Central memory CD8-positive, alpha-beta T cell (primary cell): ENCODE measurements around the gene SDHA.
A peak's percentile ranks its signal among the peaks of the same experiment; 100 is the strongest.
"Not testable (repeated sequence)": the region's sequence is repeated elsewhere in the genome, so short reads cannot be mapped to it uniquely, and the experiment has no call there.

ENCODE experiments used
- ATAC-seq: fragments of 150-1000 bp; cut with Tn5 transposase; replicated peaks from 2 replicates; pipeline ENCODE4 v1.10.0; 2022; ENCODE audit warnings: mild to moderate bottlenecking, moderate FRiP score, moderate number of reproducible peaks; ENCODE audit not compliant: poor library complexity, severe bottlenecking; ENCODE audit errors: extremely low read depth
- DNase-seq, 2 donors: peaks; one replicate each; pipeline ENCODE4 v3.0.0; 2021; ENCODE audit warnings: low spot score in 2 of 2
- H3K27ac Mint-ChIP-seq: one replicate; pipeline ENCODE4 v1.8.0; 2022; ENCODE audit warnings: low read depth, mild to moderate bottlenecking, moderate library complexity, mixed read lengths
- H3K27me3 Mint-ChIP-seq: one replicate; pipeline ENCODE4 v1.8.0; 2022; ENCODE audit warnings: mixed read lengths
- H3K36me3 Mint-ChIP-seq: one replicate; pipeline ENCODE4 v1.8.0; 2022; ENCODE audit warnings: mild to moderate bottlenecking, moderate library complexity, mixed read lengths; ENCODE audit not compliant: insufficient read depth
- H3K4me1 Mint-ChIP-seq: one replicate; pipeline ENCODE4 v1.8.0; 2022; ENCODE audit warnings: mixed read lengths
- H3K4me3 Mint-ChIP-seq: one replicate; pipeline ENCODE4 v1.8.0; 2022; ENCODE audit warnings: mild to moderate bottlenecking, moderate library complexity, mixed read lengths
- H3K9me3 Mint-ChIP-seq: one replicate; pipeline ENCODE4 v1.8.0; 2022; ENCODE audit warnings: mixed read lengths

The SDHA gene

DNA sequence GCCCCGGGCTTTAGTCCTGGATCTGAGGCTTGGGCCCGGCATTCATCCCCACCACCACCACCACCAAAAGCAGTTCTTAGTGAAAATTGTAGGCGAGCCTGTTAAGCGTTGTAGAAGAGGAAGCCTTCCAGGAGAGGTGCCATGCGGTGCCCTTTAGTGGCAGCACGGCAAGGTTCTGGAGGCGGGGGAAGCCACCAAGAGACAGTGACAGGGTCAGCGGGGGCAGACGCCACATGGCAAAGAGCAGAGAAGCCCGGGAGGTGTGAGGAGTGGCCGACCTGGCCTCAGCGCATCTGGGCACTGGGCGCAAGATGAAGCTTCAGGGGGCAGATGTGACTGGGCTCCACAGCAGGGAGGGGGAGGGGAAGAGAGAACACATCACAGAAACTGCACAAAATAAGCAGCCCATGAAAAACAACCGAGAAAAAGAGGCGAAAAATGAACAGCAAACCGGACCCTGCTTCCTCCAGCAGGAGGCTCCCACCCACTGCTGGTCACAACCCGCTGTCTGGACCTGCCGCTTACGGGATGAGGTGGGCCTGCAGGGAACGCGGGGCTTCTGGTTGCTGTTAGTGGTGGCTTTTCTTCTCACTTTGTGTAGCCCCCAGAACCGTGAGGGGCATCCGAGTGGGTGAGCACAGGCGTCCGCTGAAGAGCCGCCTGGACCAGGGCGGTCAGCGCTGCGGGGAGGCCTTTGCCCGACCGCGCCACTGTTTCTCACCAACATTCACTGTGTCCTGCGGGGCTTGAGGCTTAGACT, 22.5 kb upstream of the SDHA start:
- H3K4me3 Mint-ChIP-seq: no peak overlapping the region

DNA sequence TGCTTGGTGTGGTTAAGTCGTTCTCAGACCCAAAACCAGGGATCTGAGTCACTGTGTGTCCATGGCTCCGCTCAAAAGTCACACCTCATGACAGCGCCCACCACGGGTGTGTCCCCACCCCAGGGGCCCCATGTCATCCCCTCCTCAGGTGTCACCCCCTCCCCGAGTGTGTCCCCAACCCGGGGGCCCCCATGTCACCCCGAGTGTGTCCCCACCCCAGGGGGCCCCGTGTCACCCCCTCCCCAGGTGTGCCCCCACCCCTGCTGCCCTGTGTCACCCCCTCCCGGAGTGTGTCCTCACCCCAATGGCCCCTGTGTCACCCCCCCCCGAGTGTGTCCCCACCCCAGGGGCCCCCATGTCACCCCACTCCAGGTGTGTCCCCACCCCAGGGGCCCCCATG, 21.8 kb upstream of the SDHA start:
- H3K4me3 Mint-ChIP-seq: no peak overlapping the region
- DNase-seq (no peak), ATAC-seq (no peak)
- no peak overlapping the region for H3K27ac Mint-ChIP-seq
- peaks cover 9% of the 10 kb centered on the region for H3K4me1 Mint-ChIP-seq
- peaks cover 2% of the 10 kb centered on the region for H3K36me3 Mint-ChIP-seq
- H3K9me3 Mint-ChIP-seq: no peaks in the 10 kb centered on the region
- H3K27me3 Mint-ChIP-seq: peaks cover 19% of the 10 kb centered on the region

More for the DNA sequence above, 22.5 kb upstream of the SDHA start:
- no peaks in the 10 kb centered on the region for H3K9me3 Mint-ChIP-seq
- H3K27ac Mint-ChIP-seq: peak overlapping the region; percentile 39
- DNase-seq (no peak), ATAC-seq (no peak)
- peaks cover 5% of the 10 kb centered on the region for H3K4me1 Mint-ChIP-seq
- H3K36me3 Mint-ChIP-seq: peaks cover 2% of the 10 kb centered on the region
- H3K27me3 Mint-ChIP-seq: peaks cover 22% of the 10 kb centered on the region

DNA sequence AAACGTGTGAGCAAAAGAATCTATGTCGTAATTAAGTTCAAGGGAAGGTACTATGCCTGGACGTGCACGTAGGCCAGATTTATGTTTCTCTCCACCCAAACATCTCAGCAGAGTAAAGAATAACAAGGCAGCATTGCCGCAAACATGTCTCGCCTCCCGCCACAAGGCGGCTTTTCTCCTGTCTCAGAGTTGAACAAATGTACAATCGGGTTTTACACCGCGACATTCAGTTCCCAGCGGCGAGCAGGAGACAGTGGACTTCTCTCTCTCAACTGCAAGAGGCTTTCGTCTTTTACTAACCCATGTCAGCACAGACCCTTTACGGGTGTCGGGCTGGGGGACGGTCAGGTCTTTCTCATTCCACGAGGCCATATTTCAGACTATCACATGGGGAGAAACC, 21.1 kb upstream of the SDHA start:
- H3K4me1 Mint-ChIP-seq: peaks cover 16% of the 10 kb centered on the region
- peaks cover 19% of the 10 kb centered on the region for H3K27me3 Mint-ChIP-seq
- not testable (repeated sequence) for DNase-seq, H3K36me3 Mint-ChIP-seq, H3K4me3 Mint-ChIP-seq, H3K27ac Mint-ChIP-seq, H3K9me3 Mint-ChIP-seq, ATAC-seq

DNA sequence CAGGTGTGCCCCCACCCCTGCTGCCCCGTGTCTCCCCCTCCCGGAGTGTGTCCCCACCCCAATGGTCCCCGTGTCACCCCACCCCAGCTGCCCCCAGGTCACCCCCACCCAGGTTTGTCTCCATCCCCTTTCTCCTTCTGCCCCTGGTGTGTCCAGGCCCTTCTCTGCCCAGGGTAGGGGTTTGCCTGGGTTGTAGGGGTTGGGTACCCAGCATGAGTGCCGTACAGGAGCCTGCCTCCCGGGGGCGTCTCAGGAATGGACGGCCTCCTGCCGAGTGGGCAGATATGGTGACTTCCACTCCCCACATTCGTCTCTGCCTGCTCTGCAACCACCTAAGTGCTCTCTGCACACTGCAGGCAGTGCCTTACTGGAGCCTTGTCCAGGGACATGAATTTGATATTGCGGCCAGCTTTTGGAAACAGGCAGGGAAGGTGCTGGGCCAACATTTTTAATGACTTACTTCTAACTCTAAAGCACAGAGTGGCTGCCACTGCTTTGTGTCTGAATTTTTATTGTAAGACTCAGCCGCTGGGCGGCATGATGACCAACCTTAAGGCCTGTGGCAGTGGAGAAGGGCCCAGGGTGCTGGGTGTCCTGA, 20.1 kb upstream of the SDHA start:
- DNase-seq (no peak), ATAC-seq (no peak)
- Mint-ChIP-seq H3K4me1 (peaks cover 16% of the 10 kb centered on the region), H3K27ac (no peak overlapping the region), H3K9me3 (no peaks in the 10 kb centered on the region), H3K36me3 (peaks cover 2% of the 10 kb centered on the region), H3K27me3 (peaks cover 10% of the 10 kb centered on the region), H3K4me3 (no peak overlapping the region)

DNA sequence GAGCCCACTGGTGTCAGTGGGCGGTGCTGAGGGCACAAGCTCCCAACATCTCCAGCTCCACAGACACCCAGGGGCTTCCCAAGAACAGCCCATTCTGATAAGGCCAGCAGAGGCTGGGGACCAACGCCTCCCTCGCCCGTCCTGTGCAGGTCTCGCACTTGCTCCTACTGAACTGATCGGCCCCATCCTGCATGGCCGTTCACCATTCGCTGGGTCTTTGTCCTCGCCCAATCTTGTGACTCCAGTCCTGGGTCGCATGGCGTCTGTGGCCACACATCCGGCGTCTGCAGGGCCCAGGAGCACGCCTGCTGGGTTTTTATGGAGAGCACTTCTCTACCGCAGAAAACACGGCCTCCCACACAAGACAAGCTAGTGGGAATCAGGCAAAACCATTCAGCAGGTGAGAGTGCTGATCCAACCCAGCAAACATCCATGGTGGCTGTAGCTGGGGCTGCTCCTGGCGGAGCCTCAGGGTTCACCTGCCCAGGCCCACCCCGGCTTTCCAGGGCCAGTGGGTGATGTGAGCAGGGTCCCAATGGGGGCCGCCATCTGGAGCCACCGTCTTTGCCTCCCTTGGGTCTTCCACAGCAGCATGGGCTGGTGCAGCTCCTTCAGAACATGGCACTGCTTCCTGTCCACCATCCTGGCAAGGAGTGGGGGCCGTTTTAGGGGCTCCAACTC, 19.5 kb upstream of the SDHA start:
- Mint-ChIP-seq H3K9me3 (no peaks in the 10 kb centered on the region), H3K27me3 (peaks cover 10% of the 10 kb centered on the region), H3K4me1 (peaks cover 16% of the 10 kb centered on the region), H3K4me3 (no peak overlapping the region), H3K36me3 (peaks cover 2% of the 10 kb centered on the region), H3K27ac (no peak overlapping the region)
- DNase-seq (no peak), ATAC-seq (no peak)

DNA sequence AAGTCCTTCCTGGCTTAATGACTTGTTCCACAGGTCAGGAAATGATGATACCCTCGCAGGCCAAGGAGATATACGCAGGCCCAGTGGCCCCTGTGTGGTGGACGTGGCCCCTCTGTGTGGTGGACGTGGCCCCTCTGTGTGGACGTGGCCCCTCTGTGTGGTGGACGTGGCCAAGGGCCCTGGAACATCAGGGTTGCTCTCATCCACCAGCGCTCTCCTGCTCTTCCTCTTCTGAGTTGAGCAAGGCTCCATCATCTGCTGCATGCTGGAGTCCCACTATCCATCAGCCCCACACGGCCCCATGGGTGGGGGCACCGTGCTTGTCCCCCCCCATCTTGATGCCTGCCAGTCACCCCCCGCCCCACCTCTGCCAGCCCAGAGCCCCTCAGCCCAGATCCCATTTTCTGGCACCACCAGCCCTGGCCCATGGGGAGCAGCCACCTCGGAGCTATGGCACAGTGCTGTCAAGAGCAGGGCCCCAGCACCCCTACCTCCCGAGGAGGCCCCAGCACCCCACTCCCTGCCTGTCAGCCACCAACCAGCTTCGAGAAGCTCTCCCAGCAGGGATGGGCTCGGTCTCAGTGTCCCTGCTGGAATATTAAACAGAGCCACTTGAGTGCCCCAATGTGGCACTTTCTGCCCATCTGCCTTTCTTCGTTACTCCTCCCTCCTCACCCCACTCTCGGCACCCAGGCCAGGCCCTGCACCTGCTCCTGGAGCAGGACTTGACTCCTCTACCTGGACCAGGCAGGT, 18.7 kb upstream of the SDHA start:
- peaks cover 10% of the 10 kb centered on the region for H3K27me3 Mint-ChIP-seq
- H3K36me3 Mint-ChIP-seq: peaks cover 2% of the 10 kb centered on the region
- ATAC-seq (no peak), DNase-seq (no peak)
- no peak overlapping the region for H3K4me3 Mint-ChIP-seq
- no peak overlapping the region for H3K27ac Mint-ChIP-seq
- peaks cover 16% of the 10 kb centered on the region for H3K4me1 Mint-ChIP-seq
- no peaks in the 10 kb centered on the region for H3K9me3 Mint-ChIP-seq

DNA sequence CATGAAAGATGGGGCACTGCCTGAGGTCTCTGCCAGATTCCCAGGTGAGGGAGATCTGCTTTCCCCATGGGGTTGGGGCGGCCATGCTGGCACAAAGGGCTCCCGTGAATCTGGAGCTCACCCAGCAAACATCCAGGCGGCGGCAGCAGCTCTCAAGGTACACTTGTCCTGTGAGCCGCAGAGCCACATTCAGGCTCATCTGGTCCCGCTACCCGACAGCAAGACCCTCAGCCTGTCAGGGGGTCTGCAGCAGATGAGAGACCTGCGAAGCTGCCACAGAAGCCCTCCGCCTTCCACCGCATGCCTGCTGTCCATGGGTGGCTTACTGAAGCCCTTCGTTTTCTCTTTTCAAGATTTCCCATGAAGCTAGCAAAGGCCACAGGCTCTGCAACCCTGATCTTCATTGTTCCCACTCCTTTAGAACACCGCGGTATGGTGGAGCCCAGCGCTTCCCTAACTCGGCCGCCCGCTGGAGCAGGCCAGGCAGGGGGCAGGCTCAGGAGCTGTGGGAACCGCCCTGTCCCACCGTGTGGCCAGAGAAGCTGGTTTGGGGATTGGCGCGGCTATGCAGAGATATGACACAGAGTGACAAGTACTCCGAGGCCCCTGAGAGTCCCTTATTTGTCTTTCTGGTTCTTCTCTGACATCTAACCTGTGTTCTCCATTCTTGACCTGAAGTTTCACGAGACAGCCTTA, 18.0 kb upstream of the SDHA start:
- Mint-ChIP-seq H3K9me3 (no peaks in the 10 kb centered on the region), H3K4me3 (no peak overlapping the region), H3K4me1 (peaks cover 16% of the 10 kb centered on the region), H3K27me3 (peaks cover 8% of the 10 kb centered on the region), H3K36me3 (peaks cover 7% of the 10 kb centered on the region), H3K27ac (no peak overlapping the region)
- DNase-seq (no peak), ATAC-seq (no peak)

DNA sequence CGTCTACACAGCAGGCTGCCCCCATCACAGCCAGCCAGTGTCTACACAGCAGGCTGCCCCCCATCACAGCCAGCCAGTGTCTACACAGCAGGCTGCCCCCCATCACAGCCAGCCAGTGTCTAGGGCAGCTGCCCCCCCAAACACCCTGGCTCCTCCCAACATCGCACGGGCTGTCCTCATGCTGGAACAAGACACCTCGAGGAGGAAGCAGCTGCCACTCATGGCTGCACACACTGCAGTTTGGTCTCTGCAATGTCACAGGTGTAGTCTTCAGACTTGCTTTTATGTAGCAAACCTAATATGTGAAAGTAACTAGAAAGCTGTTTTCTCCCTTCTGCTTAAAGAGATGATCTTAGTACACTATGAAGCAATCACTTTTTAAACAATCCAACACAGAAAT, 17.1 kb upstream of the SDHA start:
- no peaks in the 10 kb centered on the region for H3K9me3 Mint-ChIP-seq
- peaks cover 13% of the 10 kb centered on the region for H3K36me3 Mint-ChIP-seq
- no peak overlapping the region for H3K27ac Mint-ChIP-seq
- H3K27me3 Mint-ChIP-seq: no peaks in the 10 kb centered on the region
- ATAC-seq: no peak
- H3K4me3 Mint-ChIP-seq: no peak overlapping the region
- no peak for DNase-seq
- H3K4me1 Mint-ChIP-seq: peaks cover 11% of the 10 kb centered on the region

DNA sequence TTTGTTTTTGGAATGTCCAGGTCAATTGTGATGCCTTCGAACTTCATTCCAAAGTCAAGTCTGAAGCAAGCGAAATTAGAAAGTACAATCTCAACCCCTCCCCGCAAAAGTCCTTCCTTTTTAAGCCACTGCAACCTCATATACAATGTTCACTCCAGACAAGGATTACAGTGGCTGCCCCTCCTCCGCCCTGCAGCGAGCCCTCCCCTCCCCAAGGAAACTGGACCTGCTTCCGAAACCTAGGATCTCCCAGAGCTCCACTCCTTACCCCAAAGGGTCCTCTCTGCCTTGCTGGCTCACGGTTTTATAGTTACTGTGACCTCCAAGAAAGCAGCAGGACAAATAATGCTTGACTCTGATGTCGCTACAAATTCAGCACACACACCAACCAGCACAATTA, 16.4 kb upstream of the SDHA start:
- Mint-ChIP-seq H3K27ac (no peak overlapping the region), H3K27me3 (no peaks in the 10 kb centered on the region), H3K36me3 (peaks cover 15% of the 10 kb centered on the region), H3K4me1 (peaks cover 12% of the 10 kb centered on the region), H3K9me3 (no peaks in the 10 kb centered on the region), H3K4me3 (no peak overlapping the region)
- no peak for ATAC-seq
- no peak for DNase-seq

DNA sequence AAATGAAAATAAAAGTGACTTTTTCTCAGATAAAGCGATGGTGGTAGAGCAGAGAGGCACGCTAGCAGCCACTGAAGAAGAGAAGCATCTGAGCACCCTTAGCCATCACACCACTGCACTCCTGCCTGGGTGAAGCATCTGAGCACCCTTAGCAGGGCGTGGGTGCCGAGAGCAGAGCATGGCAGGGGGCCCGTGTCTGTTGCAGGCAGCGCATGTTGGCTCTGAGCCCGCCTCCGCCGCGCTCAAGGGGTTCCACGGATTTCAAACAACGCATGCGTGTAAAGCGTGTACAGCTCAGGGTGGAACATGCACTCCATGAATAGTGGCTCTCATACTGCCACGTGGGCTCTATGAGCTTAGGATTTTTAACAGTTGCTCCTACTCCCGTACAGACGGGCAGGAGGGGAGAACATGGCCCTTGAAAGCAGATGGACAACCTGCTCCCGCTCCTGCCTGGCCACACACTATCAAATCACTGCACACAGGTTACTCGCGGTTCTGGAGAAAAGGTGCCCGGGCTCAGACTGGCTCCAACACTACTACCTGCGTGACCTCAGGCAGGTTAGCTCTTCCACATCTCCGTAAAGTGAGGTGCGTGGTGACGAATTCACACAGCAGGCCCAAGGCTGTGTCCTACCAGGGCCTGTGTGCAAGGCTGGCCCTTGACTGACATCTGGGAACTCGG, 14.7 kb upstream of the SDHA start:
- Mint-ChIP-seq H3K4me3 (no peak overlapping the region), H3K9me3 (no peaks in the 10 kb centered on the region), H3K4me1 (peaks cover 25% of the 10 kb centered on the region), H3K36me3 (peaks cover 19% of the 10 kb centered on the region), H3K27ac (no peak overlapping the region), H3K27me3 (no peaks in the 10 kb centered on the region)
- no peak for ATAC-seq
- no peak for DNase-seq

DNA sequence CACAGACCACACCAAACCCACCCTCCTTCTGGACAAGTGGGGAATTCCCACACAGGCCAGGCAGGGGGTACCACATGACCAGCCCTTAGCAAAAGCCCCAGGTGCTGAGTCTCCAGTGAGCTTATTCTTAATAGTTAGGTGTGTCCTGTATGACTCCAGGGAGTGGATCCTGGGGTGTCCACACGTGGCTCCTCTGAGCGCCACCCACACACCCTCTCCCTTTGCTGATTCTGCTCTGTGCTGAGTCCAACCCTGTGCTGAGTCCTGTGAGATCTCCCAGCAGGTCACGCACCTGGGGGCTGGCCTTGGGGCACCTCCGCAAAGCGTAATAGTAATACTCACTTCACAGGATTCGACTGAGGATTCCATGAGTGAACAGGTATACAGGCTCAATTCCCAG, 14.1 kb upstream of the SDHA start:
- no peak overlapping the region for H3K27ac Mint-ChIP-seq
- H3K4me1 Mint-ChIP-seq: peaks cover 30% of the 10 kb centered on the region
- H3K36me3 Mint-ChIP-seq: peaks cover 19% of the 10 kb centered on the region
- no peaks in the 10 kb centered on the region for H3K9me3 Mint-ChIP-seq
- no peaks in the 10 kb centered on the region for H3K27me3 Mint-ChIP-seq
- H3K4me3 Mint-ChIP-seq: no peak overlapping the region
- ATAC-seq (no peak), DNase-seq (no peak)

DNA sequence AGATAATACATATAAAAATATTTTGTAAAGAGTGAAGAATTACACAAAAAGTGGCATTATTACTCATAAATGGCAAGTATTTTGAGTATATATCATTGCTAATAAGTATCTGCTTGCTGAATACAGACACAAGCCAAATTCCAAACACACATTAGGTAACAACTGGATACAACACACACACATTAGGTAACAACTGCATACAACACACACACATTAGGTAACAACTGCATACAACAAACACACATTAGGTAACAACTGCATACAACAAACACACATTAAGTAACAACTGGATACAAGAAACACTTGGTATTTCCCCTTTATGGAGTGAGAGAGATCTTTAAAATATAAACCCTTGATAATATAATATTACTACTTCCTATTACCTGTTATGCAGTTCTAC, 13.7 kb upstream of the SDHA start:
- Mint-ChIP-seq H3K36me3 (peaks cover 19% of the 10 kb centered on the region), H3K4me3 (no peak overlapping the region), H3K27ac (no peak overlapping the region), H3K4me1 (peaks cover 32% of the 10 kb centered on the region), H3K27me3 (no peaks in the 10 kb centered on the region), H3K9me3 (no peaks in the 10 kb centered on the region)
- DNase-seq: no peak
- ATAC-seq: no peak
